HG03103 (cell line): ENCODE results near the gene LOXL4.

ENCODE experiments used
- ATAC-seq: cut with Tn5 transposase; IDR thresholded peaks from one replicate; pipeline ENCODE4 v1.9.1; 2021; ENCODE audit warnings: low read depth; ENCODE audit not compliant: unreplicated experiment

Gene LOXL4

GRCh38 chr10:98295907-98296306 lies 27.9 kb upstream of the LOXL4 start:
- ATAC-seq, result no peak

- no peak for ATAC-seq
Measured at GRCh38 chr10:98295401-98295811, 27.4 kb upstream of the LOXL4 start.

- ATAC-seq, result no peak
Measured at GRCh38 chr10:98294270-98294627, 26.3 kb upstream of the LOXL4 start.

- ATAC-seq, result no peak
Measured at GRCh38 chr10:98293550-98294269, 25.7 kb upstream of the LOXL4 start.

GRCh38 chr10:98292971-98293370 lies 25.0 kb upstream of the LOXL4 start:
- no peak for ATAC-seq

- ATAC-seq, result no peak
Measured at GRCh38 chr10:98289802-98290209, 21.8 kb upstream of the LOXL4 start.

- ATAC-seq, result no peak
Measured at GRCh38 chr10:98287321-98287720, 19.3 kb upstream of the LOXL4 start.

- ATAC-seq, result no peak
Measured at GRCh38 chr10:98286419-98286818, 18.4 kb upstream of the LOXL4 start.

GRCh38 chr10:98285416-98285815 lies 17.4 kb upstream of the LOXL4 start:
- no peak for ATAC-seq

- ATAC-seq, result no peak
Measured at GRCh38 chr10:98276311-98276710, 8.3 kb upstream of the LOXL4 start.

- no peak for ATAC-seq
Measured at GRCh38 chr10:98274562-98274961, 6.6 kb upstream of the LOXL4 start.

GRCh38 chr10:98273057-98273850 lies 5.3 kb upstream of the LOXL4 start:
- ATAC-seq, result no peak

GRCh38 chr10:98272656-98273055 lies 4.7 kb upstream of the LOXL4 start:
- ATAC-seq, result no peak

- no peak for ATAC-seq
Measured at GRCh38 chr10:98272245-98272644, 4.3 kb upstream of the LOXL4 start.

GRCh38 chr10:98270786-98271185 lies 2.8 kb upstream of the LOXL4 start:
- no peak for ATAC-seq

GRCh38 chr10:98270073-98270740 lies 2.2 kb upstream of the LOXL4 start:
- no peak for ATAC-seq

- no peak for ATAC-seq
Measured at GRCh38 chr10:98269435-98269912, 1.5 kb upstream of the LOXL4 start.

GRCh38 chr10:98268694-98269431 lies 869 bp upstream of the LOXL4 start:
- ATAC-seq, result no peak

- no peak for ATAC-seq
Measured at GRCh38 chr10:98267069-98267893, 713 bp downstream of the LOXL4 start.

- no peak for ATAC-seq
Measured at GRCh38 chr10:98266647-98267046, 1.3 kb downstream of the LOXL4 start.
